Nephron (organoid): ENCODE measurements around the gene THEMIS.

Experiments used
- H3K27ac Mint-ChIP-seq, 3 experiments: 2 replicates each; pipeline ENCODE4 v1.8.0; 2020; ENCODE audit warnings: mixed read lengths in 3 of 3, mild to moderate bottlenecking in 2 of 3, moderate library complexity in 1 of 3
- H3K27me3 Mint-ChIP-seq: 2 replicates; pipeline ENCODE4 v1.8.0; 2021; ENCODE audit warnings: low read depth, mild to moderate bottlenecking, moderate library complexity, mixed read lengths
- H3K36me3 Mint-ChIP-seq: 2 replicates; pipeline ENCODE4 v1.8.0; 2020; ENCODE audit warnings: low read depth, mixed read lengths
- H3K4me1 Mint-ChIP-seq: 2 replicates; pipeline ENCODE4 v1.8.0; 2020; ENCODE audit warnings: mixed read lengths
- H3K4me3 Mint-ChIP-seq, 3 experiments: 2 replicates each; pipeline ENCODE4 v1.8.0; 2020; ENCODE audit warnings: mild to moderate bottlenecking in 3 of 3, mixed read lengths in 3 of 3, moderate library complexity in 2 of 3
- H3K9me3 Mint-ChIP-seq: 2 replicates; pipeline ENCODE4 v1.8.0; 2020; ENCODE audit warnings: mixed read lengths
- CTCF ChIP-seq, 3 experiments: fragments of 200-600 bp; sonication (generic); IDR thresholded peaks; one replicate each; pipeline ENCODE4 v1.5.0; 2021; ENCODE audit warnings: antibody characterized with exemption in 3 of 3; ENCODE audit not compliant: unreplicated experiment in 3 of 3

The THEMIS gene

GRCh38 chr6:127920804-127921203 is 19.9 kb upstream of the THEMIS start:
- Mint-ChIP-seq H3K4me3 (no peak overlapping the region), H3K9me3 (peaks cover 16% of the 10 kb centered on the region), H3K27me3 (no peaks in the 10 kb centered on the region), H3K36me3 (no peaks in the 10 kb centered on the region), H3K27ac (no peak overlapping the region), H3K4me1 (no peaks in the 10 kb centered on the region)
- no peak for TF ChIP-seq CTCF (IDR thresholded peaks at IDR 0.05; ENCODE audit: unreplicated experiment in 3 of 3)

- no peak for TF ChIP-seq CTCF (IDR thresholded peaks at IDR 0.05; ENCODE audit: unreplicated experiment in 3 of 3)
- Mint-ChIP-seq H3K9me3 (peaks cover 7% of the 10 kb centered on the region), H3K4me1 (no peaks in the 10 kb centered on the region), H3K4me3 (no peak overlapping the region), H3K36me3 (no peaks in the 10 kb centered on the region), H3K27me3 (no peaks in the 10 kb centered on the region), H3K27ac (no peak overlapping the region)
Observed at GRCh38 chr6:127918506-127919427, 17.9 kb upstream of the THEMIS start.

GRCh38 chr6:127917766-127918165 is 16.9 kb upstream of the THEMIS start:
- Mint-ChIP-seq H3K4me1 (no peaks in the 10 kb centered on the region), H3K9me3 (no peaks in the 10 kb centered on the region), H3K36me3 (no peaks in the 10 kb centered on the region)

GRCh38 chr6:127914240-127914639 is 13.4 kb upstream of the THEMIS start:
- H3K27ac Mint-ChIP-seq: no peak overlapping the region
- H3K27me3 Mint-ChIP-seq: no peaks in the 10 kb centered on the region
- no peaks in the 10 kb centered on the region for H3K4me1 Mint-ChIP-seq
- H3K36me3 Mint-ChIP-seq: no peaks in the 10 kb centered on the region
- no peaks in the 10 kb centered on the region for H3K9me3 Mint-ChIP-seq
- H3K4me3 Mint-ChIP-seq: no peak overlapping the region
- no peak for TF ChIP-seq CTCF (IDR thresholded peaks at IDR 0.05; ENCODE audit: unreplicated experiment in 3 of 3)

More at GRCh38 chr6:127917766-127918165, 16.9 kb upstream of the THEMIS start:
- H3K27ac Mint-ChIP-seq: no peak overlapping the region
- H3K27me3 Mint-ChIP-seq: no peaks in the 10 kb centered on the region
- no peak overlapping the region for H3K4me3 Mint-ChIP-seq
- no peak for TF ChIP-seq CTCF (IDR thresholded peaks at IDR 0.05; ENCODE audit: unreplicated experiment in 3 of 3)

GRCh38 chr6:127912914-127913313 is 12.1 kb upstream of the THEMIS start:
- no peaks in the 10 kb centered on the region for H3K36me3 Mint-ChIP-seq

More at GRCh38 chr6:127912914-127913313, 12.1 kb upstream of the THEMIS start:
- no peak for TF ChIP-seq CTCF (IDR thresholded peaks at IDR 0.05; ENCODE audit: unreplicated experiment in 3 of 3)
- H3K4me1 Mint-ChIP-seq: no peaks in the 10 kb centered on the region
- H3K9me3 Mint-ChIP-seq: no peaks in the 10 kb centered on the region
- no peaks in the 10 kb centered on the region for H3K27me3 Mint-ChIP-seq
- no peak overlapping the region for H3K4me3 Mint-ChIP-seq
- no peak overlapping the region for H3K27ac Mint-ChIP-seq
